ENCODE results near the gene GPR61. TPM values are rescaled to one million over a fixed set of nuclear protein-coding genes. Genes with fewer than 3 reads are reported as not detected.

Gene GPR61
- total RNA-seq, 1 donor from 2014 or later = 0.08 TPM

DNA sequence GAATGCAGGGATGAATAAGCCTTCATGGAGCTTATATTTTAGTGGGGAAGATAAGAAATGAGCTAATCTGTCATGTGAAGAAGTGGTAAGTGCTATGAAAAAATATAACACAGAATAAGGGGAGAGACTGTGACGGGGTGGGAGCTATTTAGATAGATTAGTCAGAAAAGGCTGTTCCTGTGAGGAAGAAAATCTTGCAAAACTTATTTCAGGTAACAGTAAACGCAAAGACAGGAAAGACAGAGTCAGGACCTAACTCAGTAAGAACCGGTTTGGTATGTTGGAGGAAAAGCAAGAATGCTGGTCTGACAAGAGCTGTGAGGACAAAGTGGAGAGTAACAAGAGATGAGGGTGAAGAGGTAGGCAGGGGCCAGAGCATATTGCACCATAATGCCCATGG, 30.7 kb downstream of the GPR61 start:
- H3K4me3 ChIP-seq = no peak overlapping the region
- intact Hi-C loops (cut with micrococcal nuclease) = no loop called here
- no peaks in the 10 kb centered on the region for H3K36me3 ChIP-seq
- peaks cover 88% of the 10 kb centered on the region for H3K4me1 ChIP-seq
- no peaks in the 10 kb centered on the region for H3K9me3 ChIP-seq (replicated peaks)
- H3K27ac ChIP-seq (replicated peaks) = peak overlapping the region; percentile 64
- TF ChIP-seq, protein P1, sequence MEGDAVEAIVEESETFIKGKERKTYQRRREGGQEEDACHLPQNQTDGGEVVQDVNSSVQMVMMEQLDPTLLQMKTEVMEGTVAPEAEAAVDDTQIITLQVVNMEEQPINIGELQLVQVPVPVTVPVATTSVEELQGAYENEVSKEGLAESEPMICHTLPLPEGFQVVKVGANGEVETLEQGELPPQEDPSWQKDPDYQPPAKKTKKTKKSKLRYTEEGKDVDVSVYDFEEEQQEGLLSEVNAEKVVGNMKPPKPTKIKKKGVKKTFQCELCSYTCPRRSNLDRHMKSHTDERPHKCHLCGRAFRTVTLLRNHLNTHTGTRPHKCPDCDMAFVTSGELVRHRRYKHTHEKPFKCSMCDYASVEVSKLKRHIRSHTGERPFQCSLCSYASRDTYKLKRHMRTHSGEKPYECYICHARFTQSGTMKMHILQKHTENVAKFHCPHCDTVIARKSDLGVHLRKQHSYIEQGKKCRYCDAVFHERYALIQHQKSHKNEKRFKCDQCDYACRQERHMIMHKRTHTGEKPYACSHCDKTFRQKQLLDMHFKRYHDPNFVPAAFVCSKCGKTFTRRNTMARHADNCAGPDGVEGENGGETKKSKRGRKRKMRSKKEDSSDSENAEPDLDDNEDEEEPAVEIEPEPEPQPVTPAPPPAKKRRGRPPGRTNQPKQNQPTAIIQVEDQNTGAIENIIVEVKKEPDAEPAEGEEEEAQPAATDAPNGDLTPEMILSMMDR (IDR thresholded peaks at IDR 0.05; ENCODE audit: borderline replicate concordance) = no peak
- DNase-seq = no peak
- H3K27me3 ChIP-seq (ENCODE audit: low read depth) = no peaks in the 10 kb centered on the region

GRCh38 chr1:109573785-109574184, 34.1 kb downstream of the GPR61 start:
- no peaks in the 10 kb centered on the region for H3K27me3 ChIP-seq (ENCODE audit: low read depth)
- no peak for DNase-seq
- H3K4me1 ChIP-seq = peaks cover 63% of the 10 kb centered on the region
- no peak overlapping the region for H3K4me3 ChIP-seq
- no peaks in the 10 kb centered on the region for H3K9me3 ChIP-seq (replicated peaks)
- H3K36me3 ChIP-seq = peaks cover 19% of the 10 kb centered on the region
- TF ChIP-seq, protein P1 (IDR thresholded peaks at IDR 0.05; ENCODE audit: borderline replicate concordance) = no peak
- intact Hi-C loops (cut with micrococcal nuclease) = no loop called here
- H3K27ac ChIP-seq (replicated peaks) = peak overlapping the region; percentile 16

DNA sequence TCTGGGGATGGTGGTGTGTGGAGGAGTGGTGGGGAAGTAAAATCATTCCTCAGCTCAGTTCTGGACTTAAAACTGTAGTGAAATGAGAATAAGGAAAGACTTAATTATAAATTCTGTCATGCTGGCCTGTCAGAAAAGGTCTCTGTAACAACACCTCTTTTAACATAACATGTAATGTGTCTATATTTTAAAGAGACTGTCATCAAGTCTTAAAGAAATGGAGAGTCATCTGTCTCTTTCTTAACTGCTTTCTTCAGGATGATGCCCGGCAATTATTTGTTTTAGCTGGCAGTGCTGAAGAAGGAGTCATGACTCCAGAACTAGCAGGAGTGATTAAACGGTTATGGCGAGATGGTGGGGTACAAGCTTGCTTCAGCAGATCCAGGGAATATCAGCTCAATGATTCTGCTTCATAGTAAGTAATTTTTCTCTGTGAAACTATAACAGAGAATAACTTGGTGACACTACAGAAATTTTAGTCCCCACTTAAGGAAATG, 39.3 kb downstream of the GPR61 start:
- intact Hi-C loops (cut with micrococcal nuclease) = no loop called here
- no peak overlapping the region for H3K27ac ChIP-seq (replicated peaks)
- H3K4me3 ChIP-seq = no peak overlapping the region
- H3K9me3 ChIP-seq (replicated peaks) = no peaks in the 10 kb centered on the region
- no peaks in the 10 kb centered on the region for H3K27me3 ChIP-seq (ENCODE audit: low read depth)
- TF ChIP-seq, protein P1 (IDR thresholded peaks at IDR 0.05; ENCODE audit: borderline replicate concordance) = no peak
- H3K36me3 ChIP-seq = peaks cover 59% of the 10 kb centered on the region
- DNase-seq = no peak
- H3K4me1 ChIP-seq = peaks cover 22% of the 10 kb centered on the region

- H3K9me3 ChIP-seq (replicated peaks) = no peaks in the 10 kb centered on the region
- TF ChIP-seq, protein P1 (IDR thresholded peaks at IDR 0.05; ENCODE audit: borderline replicate concordance) = no peak
- H3K27me3 ChIP-seq (ENCODE audit: low read depth) = no peaks in the 10 kb centered on the region
- H3K36me3 ChIP-seq = peaks cover 64% of the 10 kb centered on the region
- no peak overlapping the region for H3K4me3 ChIP-seq
- intact Hi-C loops (cut with micrococcal nuclease) = no loop called here
- H3K4me1 ChIP-seq = peaks cover 18% of the 10 kb centered on the region
- DNase-seq = no peak
- no peak overlapping the region for H3K27ac ChIP-seq (replicated peaks)
These were observed 39.8 kb downstream of the GPR61 start for GRCh38 chr1:109579491-109579890.

GRCh38 chr1:109582021-109582420, 42.3 kb downstream of the GPR61 start:
- Histone ChIP-seq H3K4me3 (no peak overlapping the region), H3K36me3 (peaks cover 76% of the 10 kb centered on the region), H3K27ac (replicated peaks) (no peak overlapping the region), H3K27me3 (ENCODE audit: low read depth) (no peaks in the 10 kb centered on the region), H3K4me1 (peaks cover 18% of the 10 kb centered on the region), H3K9me3 (replicated peaks) (no peaks in the 10 kb centered on the region)
- no peak for DNase-seq
- TF ChIP-seq, protein P1 (IDR thresholded peaks at IDR 0.05; ENCODE audit: borderline replicate concordance) = no peak
- intact Hi-C loops (cut with micrococcal nuclease) = no loop called here
